Measurements from ENCODE around the gene ATG4C.

- no peak for TF ChIP-seq POLR2A (IDR thresholded peaks at IDR 0.05)
- TF ChIP-seq CTCF (IDR thresholded peaks at IDR 0.05 in 4 of 5, conservative IDR thresholded peaks at IDR 0.05 in 1 of 5) = no peak
Measured at GRCh38 chr1:62823556-62823955, 39.6 kb downstream of the ATG4C start.

Data from gastrocnemius medialis (tissue), 4 donors.